ENCODE data around the gene CAPN6.

DNA sequence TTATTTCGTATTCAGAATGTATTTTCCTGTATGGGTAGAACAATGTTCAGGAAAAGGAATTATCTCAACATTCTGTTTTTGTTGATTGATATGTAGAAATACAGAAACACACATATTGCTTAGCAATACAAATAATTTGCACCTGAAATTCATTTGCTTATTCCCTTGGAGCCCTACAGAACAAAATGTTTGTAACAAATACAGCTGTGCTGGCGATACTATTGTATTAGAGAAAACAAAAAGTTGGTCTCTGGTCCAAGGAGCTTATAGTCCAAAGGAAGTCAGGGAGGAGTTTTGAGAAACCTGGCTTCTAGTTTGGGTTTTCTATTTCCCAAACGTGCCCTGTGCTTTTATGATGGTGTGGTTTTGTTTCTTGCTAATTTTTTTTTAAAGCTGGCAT is 37.8 kb upstream of the CAPN6 start:
- TF ChIP-seq POLR2AphosphoS5 (IDR thresholded peaks at IDR 0.05; ENCODE audit: insufficient read depth, low read depth, low read length) = no peak
- no peak for TF ChIP-seq FOS (IDR thresholded peaks at IDR 0.05; ENCODE audit: borderline replicate concordance, insufficient read depth, low read length)
- TF ChIP-seq, protein P1, sequence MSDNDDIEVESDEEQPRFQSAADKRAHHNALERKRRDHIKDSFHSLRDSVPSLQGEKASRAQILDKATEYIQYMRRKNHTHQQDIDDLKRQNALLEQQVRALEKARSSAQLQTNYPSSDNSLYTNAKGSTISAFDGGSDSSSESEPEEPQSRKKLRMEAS (IDR thresholded peaks at IDR 0.05; ENCODE audit: insufficient read depth, insufficient read length) = no peak
- no peak for TF ChIP-seq EZH2 (IDR thresholded peaks at IDR 0.05; ENCODE audit: borderline replicate concordance, low read depth, low read length, severe bottlenecking)
- no peak for TF ChIP-seq JUN (IDR thresholded peaks at IDR 0.05; ENCODE audit: borderline replicate concordance, insufficient read depth, insufficient read length, low read depth)

All from endothelial cell of umbilical vein (primary cell).